ENCODE data around the gene FOXK2.

The FOXK2 gene

DNA sequence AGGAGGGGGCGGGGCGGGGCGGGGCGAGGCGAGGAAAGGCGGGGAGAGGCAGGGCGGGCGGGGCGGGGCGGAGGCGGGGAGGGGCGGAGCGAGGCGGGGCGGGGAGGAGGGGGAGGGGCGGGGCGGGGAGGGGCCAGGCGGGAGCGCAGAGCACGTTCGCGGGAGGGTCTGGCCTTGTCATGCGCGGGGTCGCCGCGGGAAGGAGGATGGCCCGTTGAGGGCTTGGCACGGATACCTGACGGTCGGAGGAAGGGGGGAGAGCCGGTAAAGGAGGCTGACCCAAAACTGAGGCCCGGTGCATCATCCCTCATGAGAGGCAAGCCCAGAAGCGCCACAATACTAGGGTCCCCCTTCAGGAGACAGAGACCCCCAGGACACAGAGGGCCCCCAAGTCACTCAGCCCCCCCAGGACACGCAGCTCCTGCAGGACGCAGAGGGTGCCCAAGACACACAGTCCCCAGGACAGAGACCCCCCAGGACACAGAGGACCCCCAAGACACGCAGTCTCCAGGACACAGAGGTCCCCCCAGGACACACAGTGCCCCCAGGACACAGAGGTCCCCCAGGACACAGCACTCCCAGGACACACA, 129.3 kb downstream of the FOXK2 start:
- Histone ChIP-seq H3K9ac (peak overlapping the region; percentile 41; the same call in 1 of the 2 replicates), H3K4me1 (ENCODE audit: low read depth, poor library complexity, severe bottlenecking) (peaks cover 23% of the 10 kb centered on the region), H2AFZ (ENCODE audit: low read depth) (peak overlapping the region; percentile 45; the same call in 1 of the 2 replicates)

DNA sequence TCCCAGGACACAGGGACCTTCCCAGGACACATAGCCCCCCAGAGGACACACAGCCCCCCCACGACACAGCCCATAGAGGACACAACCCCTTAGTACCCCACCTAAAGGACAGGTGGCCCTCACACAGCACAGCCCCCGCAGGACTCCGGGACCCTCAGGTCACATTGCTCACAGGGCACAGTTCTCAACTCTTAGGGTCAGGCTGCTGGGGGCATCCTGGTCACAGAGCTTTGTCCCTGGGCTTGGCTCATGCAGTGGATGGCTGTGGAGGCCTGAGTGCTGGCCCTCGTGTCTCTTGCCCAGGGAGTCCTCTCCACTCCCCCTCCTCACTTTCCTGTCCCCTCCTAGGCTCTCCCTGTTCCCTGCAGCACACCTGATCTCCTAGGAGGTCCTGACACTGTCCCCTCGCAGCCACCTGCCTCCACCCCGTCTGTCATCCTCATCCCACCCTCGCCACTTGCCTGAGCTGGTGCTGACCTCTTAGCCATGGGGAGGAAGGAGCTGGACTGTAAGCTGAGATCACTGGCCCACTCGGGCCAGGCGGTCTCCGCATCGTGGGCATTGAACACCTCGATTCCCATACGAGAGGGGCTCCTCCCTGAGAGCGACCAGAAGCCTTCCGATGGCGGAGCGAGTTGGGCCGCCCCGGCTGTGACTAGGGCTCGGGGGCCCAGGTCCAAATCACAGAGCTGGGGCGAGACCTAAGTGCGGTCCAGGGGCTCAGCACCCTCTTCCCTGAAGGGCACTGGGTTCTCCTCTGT, 130.1 kb downstream of the FOXK2 start:
- H3K4me1 ChIP-seq (ENCODE audit: low read depth, poor library complexity, severe bottlenecking) = peaks cover 23% of the 10 kb centered on the region

More for the DNA sequence above, 129.3 kb downstream of the FOXK2 start:
- Histone ChIP-seq H3K27ac (no peak overlapping the region; the same call in 1 of the 2 replicates), H3K4me3 (IDR thresholded peaks at IDR 0.05; ENCODE audit: insufficient read depth, low read depth, low read length) (no peak overlapping the region), H3K27me3 (ENCODE audit: insufficient read depth, low read depth) (no peaks in the 10 kb centered on the region), H3K36me3 (ENCODE audit: insufficient read depth) (no peaks in the 10 kb centered on the region; the same call in 1 of the 2 replicates), H3K4me2 (peak overlapping the region; percentile 50), H4K20me1 (ENCODE audit: insufficient read depth) (peaks cover 12% of the 10 kb centered on the region), H3K79me2 (ENCODE audit: insufficient read depth, low read depth) (peaks cover 43% of the 10 kb centered on the region)
- TF ChIP-seq, protein P1, sequence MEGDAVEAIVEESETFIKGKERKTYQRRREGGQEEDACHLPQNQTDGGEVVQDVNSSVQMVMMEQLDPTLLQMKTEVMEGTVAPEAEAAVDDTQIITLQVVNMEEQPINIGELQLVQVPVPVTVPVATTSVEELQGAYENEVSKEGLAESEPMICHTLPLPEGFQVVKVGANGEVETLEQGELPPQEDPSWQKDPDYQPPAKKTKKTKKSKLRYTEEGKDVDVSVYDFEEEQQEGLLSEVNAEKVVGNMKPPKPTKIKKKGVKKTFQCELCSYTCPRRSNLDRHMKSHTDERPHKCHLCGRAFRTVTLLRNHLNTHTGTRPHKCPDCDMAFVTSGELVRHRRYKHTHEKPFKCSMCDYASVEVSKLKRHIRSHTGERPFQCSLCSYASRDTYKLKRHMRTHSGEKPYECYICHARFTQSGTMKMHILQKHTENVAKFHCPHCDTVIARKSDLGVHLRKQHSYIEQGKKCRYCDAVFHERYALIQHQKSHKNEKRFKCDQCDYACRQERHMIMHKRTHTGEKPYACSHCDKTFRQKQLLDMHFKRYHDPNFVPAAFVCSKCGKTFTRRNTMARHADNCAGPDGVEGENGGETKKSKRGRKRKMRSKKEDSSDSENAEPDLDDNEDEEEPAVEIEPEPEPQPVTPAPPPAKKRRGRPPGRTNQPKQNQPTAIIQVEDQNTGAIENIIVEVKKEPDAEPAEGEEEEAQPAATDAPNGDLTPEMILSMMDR (conservative IDR thresholded peaks at IDR 0.05; ENCODE audit: low read depth, low read length) = no peak

DNA sequence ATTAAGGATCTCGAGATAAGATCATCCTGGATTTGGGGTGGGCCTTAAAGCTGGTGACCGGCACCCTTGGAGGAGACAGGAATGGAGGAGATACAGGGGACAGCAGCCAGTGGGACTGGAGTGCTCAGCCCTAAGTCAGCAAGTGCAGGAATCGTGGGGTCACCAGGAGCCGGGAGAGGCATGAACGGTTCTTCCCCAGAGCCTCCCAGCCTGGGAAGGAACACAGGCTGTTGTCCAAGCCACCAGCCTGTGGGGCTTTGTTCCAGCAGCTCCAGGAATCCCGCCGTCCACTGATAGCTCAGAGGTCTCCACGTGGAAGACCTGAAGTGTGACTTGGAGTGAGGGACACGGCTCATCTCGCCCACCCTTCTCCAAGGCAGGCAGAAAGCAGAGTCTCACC, 131.2 kb downstream of the FOXK2 start:
- peaks cover 12% of the 10 kb centered on the region for H4K20me1 ChIP-seq (ENCODE audit: insufficient read depth)
- TF ChIP-seq, protein P1 (conservative IDR thresholded peaks at IDR 0.05; ENCODE audit: low read depth, low read length) = no peak
- peaks cover 24% of the 10 kb centered on the region for H3K79me2 ChIP-seq (ENCODE audit: insufficient read depth, low read depth)
- H3K4me2 ChIP-seq = no peak overlapping the region
- no peak overlapping the region for H3K4me3 ChIP-seq (IDR thresholded peaks at IDR 0.05; ENCODE audit: insufficient read depth, low read depth, low read length)
- no peaks in the 10 kb centered on the region for H3K27me3 ChIP-seq (ENCODE audit: insufficient read depth, low read depth)
- H3K9ac ChIP-seq = no peak overlapping the region
- H3K27ac ChIP-seq = no peak overlapping the region
- no peaks in the 10 kb centered on the region for H3K36me3 ChIP-seq (ENCODE audit: insufficient read depth)
- H2AFZ ChIP-seq (ENCODE audit: low read depth) = no peak overlapping the region
- peaks cover 23% of the 10 kb centered on the region for H3K4me1 ChIP-seq (ENCODE audit: low read depth, poor library complexity, severe bottlenecking)

More for the DNA sequence above, 130.1 kb downstream of the FOXK2 start:
- H3K36me3 ChIP-seq (ENCODE audit: insufficient read depth) = no peaks in the 10 kb centered on the region
- no peak overlapping the region for H3K4me2 ChIP-seq
- H3K9ac ChIP-seq = no peak overlapping the region
- H4K20me1 ChIP-seq (ENCODE audit: insufficient read depth) = peaks cover 12% of the 10 kb centered on the region
- H3K27me3 ChIP-seq (ENCODE audit: insufficient read depth, low read depth) = no peaks in the 10 kb centered on the region
- H3K4me3 ChIP-seq (IDR thresholded peaks at IDR 0.05; ENCODE audit: insufficient read depth, low read depth, low read length) = no peak overlapping the region
- H2AFZ ChIP-seq (ENCODE audit: low read depth) = no peak overlapping the region
- H3K27ac ChIP-seq = no peak overlapping the region
- peaks cover 35% of the 10 kb centered on the region for H3K79me2 ChIP-seq (ENCODE audit: insufficient read depth, low read depth)
- TF ChIP-seq, protein P1 (conservative IDR thresholded peaks at IDR 0.05; ENCODE audit: low read depth, low read length) = no peak

DNA sequence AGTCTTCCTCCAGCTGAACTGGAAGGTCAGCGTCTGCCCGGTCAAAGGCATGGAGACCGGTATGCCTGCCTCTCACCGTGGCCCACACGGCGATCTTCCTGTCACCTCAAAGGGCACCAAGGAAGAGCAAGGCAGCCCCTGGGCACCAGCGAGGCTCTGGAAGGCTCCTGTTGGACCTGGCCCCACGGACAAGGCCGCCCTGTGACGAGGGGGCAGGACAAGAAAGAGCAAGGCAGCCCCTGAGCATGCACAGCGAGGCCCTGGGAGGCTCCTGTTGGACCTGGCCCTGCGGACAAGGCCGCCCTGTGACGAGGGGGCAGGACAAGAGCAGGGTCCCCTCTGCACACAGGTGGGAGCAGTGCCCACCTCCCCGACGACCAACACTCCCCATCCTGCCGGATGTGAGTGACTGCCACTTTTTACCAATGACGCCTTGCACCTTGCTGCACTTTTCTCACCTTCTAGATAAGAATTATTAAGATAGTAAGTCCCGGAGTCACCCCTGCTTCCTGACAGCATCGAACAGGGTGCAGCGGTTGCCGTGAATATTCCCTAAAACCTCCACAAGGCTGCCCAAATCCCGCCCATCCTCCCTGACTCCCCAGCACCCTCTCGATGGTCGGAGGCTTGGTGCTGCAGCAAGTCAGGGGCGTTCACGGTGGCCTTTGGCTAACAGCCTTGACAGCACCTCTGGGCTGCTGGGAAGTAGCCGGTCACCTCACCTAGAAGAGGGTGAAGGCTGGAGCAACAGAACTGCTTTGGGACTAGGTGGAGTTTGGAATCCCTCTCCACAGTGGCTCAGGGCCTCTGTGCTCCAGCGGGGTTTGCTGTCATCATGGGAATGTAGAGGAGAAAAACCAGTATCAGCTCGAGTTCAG, 134.4 kb downstream of the FOXK2 start:
- H3K27me3 ChIP-seq (ENCODE audit: insufficient read depth, low read depth) = no peaks in the 10 kb centered on the region
- no peak overlapping the region for H3K27ac ChIP-seq
- no peak overlapping the region for H3K4me2 ChIP-seq
- H2AFZ ChIP-seq (ENCODE audit: low read depth) = no peak overlapping the region
- peaks cover 9% of the 10 kb centered on the region for H3K4me1 ChIP-seq (ENCODE audit: low read depth, poor library complexity, severe bottlenecking)
- no peaks in the 10 kb centered on the region for H3K79me2 ChIP-seq (ENCODE audit: insufficient read depth, low read depth)
- TF ChIP-seq, protein P1 (conservative IDR thresholded peaks at IDR 0.05; ENCODE audit: low read depth, low read length) = no peak
- no peak overlapping the region for H3K9ac ChIP-seq
- H3K4me3 ChIP-seq (IDR thresholded peaks at IDR 0.05; ENCODE audit: insufficient read depth, low read depth, low read length) = no peak overlapping the region
- no peaks in the 10 kb centered on the region for H3K36me3 ChIP-seq (ENCODE audit: insufficient read depth)
- no peaks in the 10 kb centered on the region for H4K20me1 ChIP-seq (ENCODE audit: insufficient read depth)

All from KMS-11 (cell line).